ENCODE data around the gene SULT1C3. TPM values are rescaled to one million over a fixed set of nuclear protein-coding genes. Genes with fewer than 3 reads are reported as not detected.

The SULT1C3 gene
- total RNA-seq, 2 donors from 2014 or later = not detected

GRCh38 chr2:108293850-108294249 is 54.1 kb downstream of the SULT1C3 start:
- DNase-seq (no peak), ATAC-seq (no peak)
- intact Hi-C loops (cut with DNase I) = no loop called here
- Histone ChIP-seq H3K27ac (no peak overlapping the region), H3K9me3 (no peaks in the 10 kb centered on the region), H3K4me1 (no peaks in the 10 kb centered on the region), H3K4me3 (no peak overlapping the region), H3K36me3 (replicated peaks in 1 of 2; ENCODE audit: insufficient read depth in 1 of 2, low read depth in 2 of 2) (no peaks in the 10 kb centered on the region), H3K27me3 (no peaks in the 10 kb centered on the region)
- 64 to 65% methylated on average over 4 of the region's 4 CpGs for WGBS, 2 donors
- no peak for TF ChIP-seq POLR2A (IDR thresholded peaks at IDR 0.05)
- TF ChIP-seq, protein P1, sequence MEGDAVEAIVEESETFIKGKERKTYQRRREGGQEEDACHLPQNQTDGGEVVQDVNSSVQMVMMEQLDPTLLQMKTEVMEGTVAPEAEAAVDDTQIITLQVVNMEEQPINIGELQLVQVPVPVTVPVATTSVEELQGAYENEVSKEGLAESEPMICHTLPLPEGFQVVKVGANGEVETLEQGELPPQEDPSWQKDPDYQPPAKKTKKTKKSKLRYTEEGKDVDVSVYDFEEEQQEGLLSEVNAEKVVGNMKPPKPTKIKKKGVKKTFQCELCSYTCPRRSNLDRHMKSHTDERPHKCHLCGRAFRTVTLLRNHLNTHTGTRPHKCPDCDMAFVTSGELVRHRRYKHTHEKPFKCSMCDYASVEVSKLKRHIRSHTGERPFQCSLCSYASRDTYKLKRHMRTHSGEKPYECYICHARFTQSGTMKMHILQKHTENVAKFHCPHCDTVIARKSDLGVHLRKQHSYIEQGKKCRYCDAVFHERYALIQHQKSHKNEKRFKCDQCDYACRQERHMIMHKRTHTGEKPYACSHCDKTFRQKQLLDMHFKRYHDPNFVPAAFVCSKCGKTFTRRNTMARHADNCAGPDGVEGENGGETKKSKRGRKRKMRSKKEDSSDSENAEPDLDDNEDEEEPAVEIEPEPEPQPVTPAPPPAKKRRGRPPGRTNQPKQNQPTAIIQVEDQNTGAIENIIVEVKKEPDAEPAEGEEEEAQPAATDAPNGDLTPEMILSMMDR (IDR thresholded peaks at IDR 0.05) = no peak

DNA sequence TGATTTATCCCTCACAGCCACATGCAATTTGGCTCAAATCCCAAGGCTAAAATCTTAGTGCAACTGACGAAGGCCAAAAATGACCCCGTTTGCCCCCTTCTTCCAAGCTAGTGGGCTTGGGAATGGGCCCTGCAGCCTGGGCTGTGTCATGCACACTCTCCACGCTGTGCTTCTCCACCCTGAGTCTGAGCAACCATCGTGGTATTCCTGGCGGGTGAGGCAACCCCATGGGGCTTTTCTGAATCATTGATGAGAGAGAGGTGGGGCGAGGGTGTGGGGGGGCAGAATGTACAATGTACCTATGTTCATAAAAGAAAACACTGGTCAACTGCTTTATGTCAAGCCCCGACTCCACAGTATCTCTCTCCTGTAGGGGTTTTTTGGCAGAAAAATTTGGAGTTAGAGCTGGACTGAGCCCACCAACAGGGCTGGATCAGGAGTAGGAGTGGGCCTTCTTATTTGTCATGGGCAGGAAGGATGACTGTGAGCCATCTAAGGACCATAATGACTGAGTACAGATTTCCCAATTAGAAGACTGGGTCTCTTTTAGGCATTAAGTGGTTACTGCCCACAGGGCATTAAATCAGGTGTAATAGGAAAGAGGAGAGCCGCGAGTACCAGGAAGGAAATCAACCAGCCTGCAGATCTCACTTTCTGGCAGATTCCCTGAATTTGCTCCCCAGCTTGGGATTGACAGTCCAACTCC is 57.8 kb downstream of the SULT1C3 start:
- WGBS, 2 donors = 52 to 54% methylated on average over 9 of the region's 9 CpGs
- H3K4me3 ChIP-seq = no peak overlapping the region
- no peak for TF ChIP-seq POLR2A (IDR thresholded peaks at IDR 0.05)
- TF ChIP-seq, protein P1 (IDR thresholded peaks at IDR 0.05) = no peak
- intact Hi-C loops (cut with DNase I) = no loop called here
- H3K27ac ChIP-seq = no peak overlapping the region
- no peak for DNase-seq
- H3K36me3 ChIP-seq (replicated peaks in 1 of 2; ENCODE audit: insufficient read depth in 1 of 2, low read depth in 2 of 2) = no peaks in the 10 kb centered on the region
- H3K9me3 ChIP-seq = no peaks in the 10 kb centered on the region
- no peaks in the 10 kb centered on the region for H3K4me1 ChIP-seq
- H3K27me3 ChIP-seq = no peaks in the 10 kb centered on the region
- ATAC-seq = peak; percentile 47

GRCh38 chr2:108301558-108301957 is 61.8 kb downstream of the SULT1C3 start:
- no peaks in the 10 kb centered on the region for H3K27me3 ChIP-seq
- TF ChIP-seq, protein P1 (IDR thresholded peaks at IDR 0.05) = no peak
- TF ChIP-seq POLR2A (IDR thresholded peaks at IDR 0.05) = no peak
- no peaks in the 10 kb centered on the region for H3K36me3 ChIP-seq (replicated peaks in 1 of 2; ENCODE audit: insufficient read depth in 1 of 2, low read depth in 2 of 2)
- H3K4me3 ChIP-seq = no peak overlapping the region
- intact Hi-C loops (cut with DNase I) = no loop called here
- ATAC-seq (no peak), DNase-seq (no peak)
- no peaks in the 10 kb centered on the region for H3K9me3 ChIP-seq
- no peaks in the 10 kb centered on the region for H3K4me1 ChIP-seq
- H3K27ac ChIP-seq = no peak overlapping the region
- 61 to 66% methylated on average over 7 of the region's 7 CpGs for WGBS, 2 donors

- ATAC-seq = no peak
- Histone ChIP-seq H3K36me3 (replicated peaks in 1 of 2; ENCODE audit: insufficient read depth in 1 of 2, low read depth in 2 of 2) (no peaks in the 10 kb centered on the region), H3K27ac (no peak overlapping the region), H3K9me3 (no peaks in the 10 kb centered on the region), H3K4me3 (no peak overlapping the region), H3K27me3 (no peaks in the 10 kb centered on the region), H3K4me1 (no peaks in the 10 kb centered on the region)
- no peak for DNase-seq
- 67 to 70% methylated on average over 2 of the region's 2 CpGs for WGBS, 2 donors
- TF ChIP-seq, protein P1 (IDR thresholded peaks at IDR 0.05) = no peak
- no peak for TF ChIP-seq POLR2A (IDR thresholded peaks at IDR 0.05)
- intact Hi-C loops (cut with DNase I) = no loop called here
Observed at GRCh38 chr2:108304975-108305374, 65.2 kb downstream of the SULT1C3 start.

DNA sequence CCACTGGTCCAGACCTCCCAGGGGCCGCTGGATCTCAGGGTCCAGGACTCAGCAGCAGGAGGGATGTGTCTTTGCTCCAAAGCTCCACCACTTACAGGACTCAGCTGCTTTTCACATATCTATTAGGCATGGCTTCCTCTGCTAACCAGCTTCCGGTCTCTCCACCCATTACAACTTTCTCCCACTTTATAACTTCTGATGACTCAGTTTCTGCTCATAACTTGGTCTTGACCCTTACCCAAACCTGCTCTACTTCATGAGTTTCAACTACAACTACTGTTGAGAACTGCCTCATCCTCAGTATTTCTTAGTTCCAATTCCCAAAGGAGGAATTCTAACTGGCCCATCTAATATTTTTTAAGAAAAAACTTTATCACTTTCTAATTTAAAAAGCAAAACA is 66.1 kb downstream of the SULT1C3 start:
- TF ChIP-seq, protein P1 (IDR thresholded peaks at IDR 0.05) = no peak
- TF ChIP-seq POLR2A (IDR thresholded peaks at IDR 0.05) = no peak
- H3K27ac ChIP-seq = no peak overlapping the region
- H3K36me3 ChIP-seq (replicated peaks in 1 of 2; ENCODE audit: insufficient read depth in 1 of 2, low read depth in 2 of 2) = no peaks in the 10 kb centered on the region
- ATAC-seq = no peak
- no peak overlapping the region for H3K4me3 ChIP-seq
- DNase-seq = no peak
- H3K4me1 ChIP-seq = no peaks in the 10 kb centered on the region
- H3K9me3 ChIP-seq = no peaks in the 10 kb centered on the region
- 78 to 93% methylated on average over 2 of the region's 2 CpGs for WGBS, 2 donors
- intact Hi-C loops (cut with DNase I) = no loop called here
- no peaks in the 10 kb centered on the region for H3K27me3 ChIP-seq
